GM18511 (cell line): ENCODE data around the gene GIMAP2.
A peak's percentile ranks its signal among the peaks of the same experiment; 100 is the strongest.
"Not testable (repeated sequence)": the region's sequence is repeated elsewhere in the genome, so short reads cannot be mapped to it uniquely, and the experiment has no call there.

ENCODE experiments used
- ATAC-seq: cut with Tn5 transposase; IDR thresholded peaks from one replicate; pipeline ENCODE4 v1.9.1; 2021; ENCODE audit warnings: mild to moderate bottlenecking, moderate library complexity; ENCODE audit not compliant: unreplicated experiment

GIMAP2 gene

DNA sequence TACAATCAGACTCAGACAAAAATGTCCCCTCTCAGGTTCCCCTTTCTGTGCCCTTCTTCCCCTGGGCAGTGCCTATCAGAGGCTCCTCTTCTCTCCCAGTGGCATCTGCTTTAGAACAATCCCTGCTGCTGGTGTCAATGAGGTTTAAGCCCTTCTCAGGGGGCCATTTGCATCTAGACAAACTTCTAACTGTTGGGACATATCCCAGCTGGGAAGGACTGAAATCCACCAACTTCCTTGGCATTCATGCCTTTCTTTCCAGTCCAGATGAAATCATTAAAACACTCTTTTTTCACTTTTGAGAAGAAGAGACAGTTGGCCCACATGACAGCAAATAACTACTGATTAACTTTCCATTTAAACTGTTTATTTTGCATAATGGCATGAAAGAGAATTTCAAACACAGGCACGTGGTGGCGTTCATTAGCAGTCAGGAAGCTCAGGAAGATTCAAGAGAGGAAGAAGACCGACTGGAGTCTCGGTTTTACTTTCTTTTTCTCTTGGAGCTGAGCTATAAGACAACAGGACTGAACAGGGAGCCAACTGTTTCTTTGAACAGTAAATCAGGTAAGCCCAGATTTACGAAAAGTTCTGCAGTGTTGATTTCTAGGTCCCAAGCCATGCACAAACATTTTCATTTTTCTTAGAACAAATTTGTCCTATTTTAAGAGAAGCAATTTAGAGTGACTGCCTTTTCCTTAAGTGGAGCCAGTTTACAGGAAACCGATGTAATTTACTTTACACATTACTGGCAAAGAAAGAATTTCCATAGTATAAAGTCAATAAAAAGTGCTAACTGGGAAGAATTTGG is at the start of gene GIMAP2:
Gene GIMAP2 (plus strand): TSS at position 488 of the 811 bp plus-strand sequence. CDS start 1,354 bp downstream, outside the sequence.
- ATAC-seq = peak; percentile 98

DNA sequence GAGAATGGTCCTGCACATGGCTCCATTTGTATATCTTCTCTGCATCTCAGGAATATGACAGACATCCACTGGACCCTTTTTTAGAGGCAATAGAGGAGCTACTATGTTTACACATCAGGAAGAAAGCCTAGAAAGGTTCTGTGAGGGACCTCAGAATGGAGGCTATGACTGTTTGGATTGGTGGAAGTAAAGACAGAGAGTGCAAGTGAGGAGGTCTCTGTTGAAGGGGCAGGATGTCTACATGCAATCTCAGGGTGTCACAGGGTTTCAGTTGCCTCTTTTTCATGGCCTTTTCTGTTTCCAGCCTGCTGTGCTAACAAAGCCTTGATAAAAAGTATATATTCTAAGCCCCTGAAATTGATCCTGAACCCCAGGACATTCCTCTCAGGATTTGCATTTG is 43.7 kb upstream of the GIMAP2 start:
- ATAC-seq = no peak

- ATAC-seq = no peak
Measured at GRCh38 chr7:150642926-150643325, 42.6 kb upstream of the GIMAP2 start.

- ATAC-seq = no peak
Measured at GRCh38 chr7:150645259-150646020, 40.1 kb upstream of the GIMAP2 start.

GRCh38 chr7:150648353-150649079 is 37.0 kb upstream of the GIMAP2 start:
- ATAC-seq = no peak

DNA sequence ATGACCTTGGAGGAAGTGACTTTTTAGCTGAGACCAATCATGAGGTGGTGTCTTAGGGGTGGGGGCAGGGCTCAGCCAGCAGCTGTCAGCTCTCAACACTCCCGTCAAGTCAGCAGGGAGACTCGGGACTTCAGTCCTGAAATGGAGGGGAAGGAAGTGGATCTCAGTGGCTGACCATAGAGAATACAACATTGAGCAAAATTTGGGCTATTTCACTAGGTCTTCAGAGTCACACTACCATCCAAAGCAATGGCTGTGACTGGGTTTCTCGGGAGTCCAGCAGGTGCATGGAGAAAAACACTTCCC is 36.5 kb upstream of the GIMAP2 start:
- no peak for ATAC-seq

DNA sequence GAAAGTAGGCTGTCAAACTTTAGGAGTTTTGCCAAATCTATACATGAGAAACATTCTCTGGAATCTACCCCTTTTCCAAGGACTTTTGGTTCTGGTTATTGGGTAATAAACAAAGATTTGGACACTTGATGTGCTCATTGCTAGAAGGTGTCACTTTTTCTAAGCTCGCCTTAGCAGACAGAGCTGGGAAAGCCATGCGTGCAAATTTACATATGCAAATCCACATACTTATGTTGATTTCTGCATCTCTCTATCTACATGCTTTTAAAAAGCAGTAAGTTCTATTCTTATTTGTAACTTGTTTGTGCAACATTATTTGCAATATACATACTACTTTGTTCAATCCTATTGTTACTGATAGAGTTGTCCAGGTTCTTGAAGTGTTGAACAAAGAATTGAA is 30.8 kb upstream of the GIMAP2 start:
- no peak for ATAC-seq

DNA sequence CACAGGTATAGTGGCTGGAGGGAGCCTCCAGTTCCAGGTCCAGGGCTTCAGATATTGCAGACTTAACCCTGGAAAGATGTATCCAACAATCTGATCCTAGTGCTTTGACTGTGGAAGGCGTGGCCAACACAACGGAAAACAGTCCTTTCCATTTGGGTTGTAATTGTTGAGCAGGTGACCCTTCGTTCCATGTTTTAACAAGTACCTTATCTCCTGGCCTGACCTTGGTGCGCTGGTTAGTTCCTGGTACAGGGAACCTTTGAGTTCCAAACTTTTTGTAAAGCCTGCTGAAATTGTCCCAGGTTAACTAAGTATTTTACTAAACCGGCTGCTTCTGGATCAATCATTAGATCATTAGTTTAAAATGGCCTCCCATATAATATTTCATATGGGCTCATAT is 29.5 kb upstream of the GIMAP2 start:
- no peak for ATAC-seq

DNA sequence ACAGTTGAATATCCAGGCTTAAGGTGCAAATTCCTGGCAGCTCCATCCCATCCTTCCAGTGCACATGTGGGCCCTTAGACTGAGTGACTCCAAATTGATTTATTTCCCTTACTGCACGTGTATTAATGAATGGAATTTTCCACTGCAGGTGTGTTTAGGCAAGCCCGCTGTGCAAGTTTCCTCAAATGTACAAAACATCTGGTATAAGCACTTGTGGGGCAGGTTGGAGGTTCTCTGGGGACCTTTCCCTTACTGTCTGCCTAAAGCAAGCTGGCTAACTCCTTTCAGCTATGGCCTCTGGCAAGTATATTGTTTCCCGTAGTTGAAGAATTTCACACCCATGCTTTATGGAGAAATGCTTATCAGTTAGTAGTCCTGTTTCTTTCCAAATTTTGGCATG is 28.0 kb upstream of the GIMAP2 start:
- no peak for ATAC-seq

- ATAC-seq = no peak
Measured at GRCh38 chr7:150660939-150661613, 24.4 kb upstream of the GIMAP2 start.

- ATAC-seq = not testable (repeated sequence)
Measured at GRCh38 chr7:150662821-150663220, 22.7 kb upstream of the GIMAP2 start.

- ATAC-seq = no peak
Measured at GRCh38 chr7:150663802-150664494, 21.6 kb upstream of the GIMAP2 start.

DNA sequence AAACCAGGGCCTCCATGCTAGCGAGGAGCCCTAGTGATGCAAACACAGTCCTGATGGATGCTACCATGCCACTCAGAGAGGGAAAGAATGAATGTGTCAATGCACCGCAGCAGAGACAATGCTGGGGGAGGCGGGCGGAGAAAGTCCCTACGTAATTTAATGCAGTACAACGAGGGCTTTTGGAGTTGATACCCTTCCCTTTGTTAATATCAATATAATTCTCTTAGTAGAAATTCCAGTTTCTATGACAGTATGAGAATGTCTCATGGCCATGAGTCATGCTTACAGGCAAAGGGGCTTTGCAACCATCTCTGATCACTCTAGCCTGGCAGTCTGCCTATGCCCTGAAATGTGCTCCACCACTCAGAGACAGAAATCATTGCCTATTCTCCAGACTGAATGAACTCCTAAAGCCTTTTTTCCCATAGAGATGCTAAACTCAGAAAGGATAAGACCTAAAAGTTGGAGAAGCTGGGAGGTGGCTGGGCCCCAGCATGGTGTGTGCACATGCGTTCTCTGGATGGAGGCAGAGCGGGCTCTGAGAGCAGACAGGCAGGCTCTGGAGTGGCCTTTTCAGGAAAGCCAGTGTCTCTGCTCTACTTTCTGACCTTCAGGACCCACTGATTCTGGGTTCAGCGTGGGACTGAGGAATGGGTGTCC is 20.3 kb upstream of the GIMAP2 start:
- no peak for ATAC-seq

GRCh38 chr7:150665896-150666295 is 19.6 kb upstream of the GIMAP2 start:
- no peak for ATAC-seq

DNA sequence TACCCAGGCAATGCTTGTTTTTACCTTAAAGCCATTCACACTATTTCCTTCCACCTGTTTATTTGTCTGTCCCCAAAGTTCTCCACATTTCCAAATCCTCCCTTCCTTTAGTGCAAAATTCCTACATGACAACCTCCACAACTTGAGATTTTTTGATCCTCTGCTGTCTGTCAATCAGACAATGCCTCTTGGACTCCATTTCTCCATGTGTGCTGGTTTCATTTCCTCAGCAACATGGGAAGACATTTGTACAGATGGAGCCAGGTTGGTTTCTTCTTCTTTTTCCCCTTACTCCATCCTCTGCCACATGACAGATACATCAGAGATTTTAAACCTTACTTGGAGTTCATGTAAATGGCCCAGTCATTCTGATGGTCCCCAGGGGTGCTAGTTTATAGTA is 19.1 kb upstream of the GIMAP2 start:
- ATAC-seq = no peak

DNA sequence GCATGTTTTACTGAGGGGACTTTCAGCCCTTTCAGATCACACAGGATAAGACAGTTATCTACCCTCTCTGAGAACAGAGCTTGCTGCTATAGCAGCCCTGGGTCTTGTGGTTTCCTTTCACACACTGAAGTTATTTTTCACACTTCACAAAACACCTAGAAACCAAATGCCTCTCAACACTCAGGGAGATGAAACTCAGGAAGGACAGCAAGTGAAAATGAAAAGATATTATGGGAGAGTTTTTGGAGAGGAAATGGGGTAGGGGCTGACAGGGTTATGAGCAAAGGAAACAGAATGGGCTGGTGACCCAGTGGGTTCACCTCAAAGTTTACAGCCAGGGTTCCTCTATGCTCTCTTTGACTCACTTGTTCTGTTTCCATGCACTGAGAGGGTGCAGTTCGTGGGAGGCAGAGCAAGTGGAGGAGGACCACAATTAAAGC is 17.0 kb upstream of the GIMAP2 start:
- ATAC-seq = peak; percentile 88

GRCh38 chr7:150668977-150669376 is 16.5 kb upstream of the GIMAP2 start:
- no peak for ATAC-seq

GRCh38 chr7:150671798-150672585 is 13.5 kb upstream of the GIMAP2 start:
- not testable (repeated sequence) for ATAC-seq

DNA sequence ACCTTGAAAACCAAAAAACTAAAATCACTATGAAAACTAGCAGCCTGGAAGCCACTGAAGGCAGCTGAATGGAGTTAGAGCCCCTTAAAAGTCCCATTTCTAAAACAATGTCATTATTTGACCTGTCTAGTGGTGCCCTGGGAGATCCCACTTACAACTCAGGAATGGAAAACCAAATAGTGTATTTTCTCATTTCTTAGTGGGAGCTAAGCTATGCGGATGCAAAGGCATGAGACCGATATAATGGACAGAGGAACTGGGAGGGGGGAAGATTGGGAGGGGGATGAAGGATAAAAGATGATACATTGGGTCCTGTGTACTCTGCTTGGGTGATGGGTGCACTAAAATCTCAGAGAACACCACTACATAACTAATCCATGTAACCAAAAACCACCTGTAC is 9.8 kb upstream of the GIMAP2 start:
- no peak for ATAC-seq
